ENCODE data around the gene GRM2.

- TF ChIP-seq, protein P1, sequence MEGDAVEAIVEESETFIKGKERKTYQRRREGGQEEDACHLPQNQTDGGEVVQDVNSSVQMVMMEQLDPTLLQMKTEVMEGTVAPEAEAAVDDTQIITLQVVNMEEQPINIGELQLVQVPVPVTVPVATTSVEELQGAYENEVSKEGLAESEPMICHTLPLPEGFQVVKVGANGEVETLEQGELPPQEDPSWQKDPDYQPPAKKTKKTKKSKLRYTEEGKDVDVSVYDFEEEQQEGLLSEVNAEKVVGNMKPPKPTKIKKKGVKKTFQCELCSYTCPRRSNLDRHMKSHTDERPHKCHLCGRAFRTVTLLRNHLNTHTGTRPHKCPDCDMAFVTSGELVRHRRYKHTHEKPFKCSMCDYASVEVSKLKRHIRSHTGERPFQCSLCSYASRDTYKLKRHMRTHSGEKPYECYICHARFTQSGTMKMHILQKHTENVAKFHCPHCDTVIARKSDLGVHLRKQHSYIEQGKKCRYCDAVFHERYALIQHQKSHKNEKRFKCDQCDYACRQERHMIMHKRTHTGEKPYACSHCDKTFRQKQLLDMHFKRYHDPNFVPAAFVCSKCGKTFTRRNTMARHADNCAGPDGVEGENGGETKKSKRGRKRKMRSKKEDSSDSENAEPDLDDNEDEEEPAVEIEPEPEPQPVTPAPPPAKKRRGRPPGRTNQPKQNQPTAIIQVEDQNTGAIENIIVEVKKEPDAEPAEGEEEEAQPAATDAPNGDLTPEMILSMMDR (IDR thresholded peaks at IDR 0.05), result no peak
- no peak for TF ChIP-seq POLR2A (IDR thresholded peaks at IDR 0.05)
These were observed 4.7 kb upstream of the GRM2 start for GRCh38 chr3:51702156-51702555.

Measured in tibial nerve (tissue), 3 donors.